GM18508 (cell line): Measurements from ENCODE around the gene SCLY.
"Not testable (repeated sequence)": the region's sequence is repeated elsewhere in the genome, so short reads cannot be mapped to it uniquely, and the experiment has no call there.

ENCODE experiments used
- ATAC-seq: cut with Tn5 transposase; IDR thresholded peaks from one replicate; pipeline ENCODE4 v1.9.1; 2021; ENCODE audit warnings: moderate number of reproducible peaks; ENCODE audit not compliant: insufficient read depth, unreplicated experiment

The SCLY gene

GRCh38 chr2:238106698-238107524, 46.1 kb downstream of the SCLY start:
- ATAC-seq, result no peak

- ATAC-seq, result peak; percentile 53
Observed at GRCh38 chr2:238107525-238108422, 47.0 kb downstream of the SCLY start.

- ATAC-seq, result no peak
Observed at GRCh38 chr2:238108423-238109183, 47.8 kb downstream of the SCLY start.

GRCh38 chr2:238113611-238114010, 52.8 kb downstream of the SCLY start:
- no peak for ATAC-seq

- no peak for ATAC-seq
Observed at GRCh38 chr2:238114331-238114841, 53.6 kb downstream of the SCLY start.

GRCh38 chr2:238114851-238115660, 54.3 kb downstream of the SCLY start:
- ATAC-seq, result no peak

GRCh38 chr2:238115709-238116108, 54.9 kb downstream of the SCLY start:
- ATAC-seq, result not testable (repeated sequence)

- ATAC-seq, result no peak
Observed at GRCh38 chr2:238116298-238117198, 55.7 kb downstream of the SCLY start.

- no peak for ATAC-seq
Observed at GRCh38 chr2:238117199-238118154, 56.7 kb downstream of the SCLY start.

- no peak for ATAC-seq
Observed at GRCh38 chr2:238119756-238120462, 59.1 kb downstream of the SCLY start.

GRCh38 chr2:238120463-238121298, 59.9 kb downstream of the SCLY start:
- ATAC-seq, result no peak

- no peak for ATAC-seq
Observed at GRCh38 chr2:238121511-238122286, 60.9 kb downstream of the SCLY start.

GRCh38 chr2:238122287-238123217, 61.8 kb downstream of the SCLY start:
- ATAC-seq, result no peak
